ENCODE measurements around the gene LPCAT1. TPM values are rescaled to one million over a fixed set of nuclear protein-coding genes. Genes with fewer than 3 reads are reported as not detected.
A peak's percentile ranks its signal among the peaks of the same experiment; 100 is the strongest.

The LPCAT1 gene
- total RNA-seq, 1 donor from 2014 or later = 41.9 TPM

GRCh38 chr5:1557114-1557873 lies 33.5 kb upstream of the LPCAT1 start:
- Histone ChIP-seq H2AFZ (ENCODE audit: low read depth, low read length) (no peak overlapping the region), H3K36me3 (ENCODE audit: insufficient read depth, low read length) (no peaks in the 10 kb centered on the region), H3K9me3 (ENCODE audit: insufficient read depth, low read depth, low read length) (no peaks in the 10 kb centered on the region), H3K27me3 (ENCODE audit: insufficient read depth, low read length) (peaks cover 30% of the 10 kb centered on the region), H3K27ac (ENCODE audit: low read depth, low read length) (no peak overlapping the region), H3K4me1 (ENCODE audit: insufficient read depth, low read length) (peaks cover 17% of the 10 kb centered on the region), H3K4me3 (ENCODE audit: insufficient read depth, low read depth, low read length) (no peak overlapping the region), H3K4me2 (ENCODE audit: low read length) (no peak overlapping the region), H4K20me1 (ENCODE audit: insufficient read depth, low read length) (no peaks in the 10 kb centered on the region), H3K79me2 (ENCODE audit: insufficient read depth, low read length) (no peaks in the 10 kb centered on the region), H3K9ac (ENCODE audit: low read length) (no peak overlapping the region)
- no peak for FAIRE-seq
- Mint-ChIP-seq H3K9me3 (ENCODE audit: unreplicated experiment) (peaks cover 5% of the 10 kb centered on the region), H3K27ac (ENCODE audit: unreplicated experiment) (peak overlapping the region; percentile 7), H3K4me3 (ENCODE audit: unreplicated experiment) (no peak overlapping the region), H3K36me3 (ENCODE audit: low read depth, unreplicated experiment) (no peaks in the 10 kb centered on the region), H3K4me1 (ENCODE audit: low read depth, unreplicated experiment) (peaks cover 18% of the 10 kb centered on the region), H3K27me3 (ENCODE audit: low read depth, unreplicated experiment) (peaks cover 34% of the 10 kb centered on the region)
- TF ChIP-seq EZH2 (IDR thresholded peaks at IDR 0.05; ENCODE audit: insufficient read depth, low read length) = no peak
- TF ChIP-seq CTCF (IDR thresholded peaks at IDR 0.05; ENCODE audit: insufficient read depth, low read depth, low read length) = no peak
- DNase-seq (ENCODE audit: low read depth) = no peak

DNA sequence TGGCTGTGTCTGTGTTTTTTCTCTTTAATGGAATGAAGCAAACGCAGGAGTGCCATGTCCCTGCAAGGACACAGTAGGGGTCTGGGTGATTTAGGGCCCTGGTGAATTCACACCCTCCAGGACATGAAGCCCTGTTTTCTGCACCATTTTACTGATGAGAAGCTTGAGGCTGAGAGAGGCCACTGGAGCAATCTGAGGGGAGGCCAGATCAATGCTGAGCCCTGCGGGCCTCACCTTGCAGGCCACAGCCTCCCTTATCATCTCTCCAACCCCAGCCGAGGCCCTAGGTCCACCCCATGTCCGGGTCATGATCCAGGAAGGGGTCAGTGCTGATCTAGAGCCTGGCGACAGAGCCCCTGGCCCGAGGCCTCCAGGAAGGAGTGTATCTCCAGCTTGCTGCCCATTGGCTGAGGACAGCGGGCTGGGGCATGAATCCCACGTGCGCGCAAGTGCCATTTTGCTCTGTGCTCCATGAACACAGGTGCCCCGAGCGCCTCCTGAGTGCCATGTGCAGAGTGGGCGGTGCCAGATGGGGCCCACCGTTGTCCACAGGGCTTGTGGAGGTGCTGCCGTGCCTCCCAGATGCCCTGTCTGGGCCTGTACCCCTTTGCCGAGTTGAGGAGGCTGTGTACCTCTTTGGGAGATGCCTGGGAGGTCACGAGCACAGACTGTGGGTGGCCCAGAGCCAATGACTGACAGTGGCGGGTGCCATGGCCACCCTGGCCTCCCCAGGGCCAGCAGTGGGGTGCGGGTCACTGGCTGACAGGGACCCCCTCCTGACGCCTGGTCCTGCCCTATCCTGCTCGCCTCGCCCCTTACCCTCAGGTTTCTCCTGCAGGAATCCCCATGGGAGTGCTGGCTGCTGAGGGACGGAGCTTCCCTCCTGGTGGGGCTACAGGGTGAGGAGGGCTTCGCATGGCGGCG lies 32.3 kb upstream of the LPCAT1 start:
- Mint-ChIP-seq H3K36me3 (ENCODE audit: low read depth, unreplicated experiment) (no peaks in the 10 kb centered on the region), H3K9me3 (ENCODE audit: unreplicated experiment) (peaks cover 5% of the 10 kb centered on the region), H3K4me3 (ENCODE audit: unreplicated experiment) (no peak overlapping the region), H3K27me3 (ENCODE audit: low read depth, unreplicated experiment) (peaks cover 44% of the 10 kb centered on the region), H3K4me1 (ENCODE audit: low read depth, unreplicated experiment) (peaks cover 18% of the 10 kb centered on the region), H3K27ac (ENCODE audit: unreplicated experiment) (no peak overlapping the region)
- Histone ChIP-seq H3K9ac (ENCODE audit: low read length) (no peak overlapping the region), H3K79me2 (ENCODE audit: insufficient read depth, low read length) (no peaks in the 10 kb centered on the region), H3K27me3 (ENCODE audit: insufficient read depth, low read length) (peaks cover 38% of the 10 kb centered on the region), H3K27ac (ENCODE audit: low read depth, low read length) (no peak overlapping the region), H4K20me1 (ENCODE audit: insufficient read depth, low read length) (no peaks in the 10 kb centered on the region), H2AFZ (ENCODE audit: low read depth, low read length) (no peak overlapping the region), H3K9me3 (ENCODE audit: insufficient read depth, low read depth, low read length) (no peaks in the 10 kb centered on the region), H3K4me1 (ENCODE audit: insufficient read depth, low read length) (peaks cover 20% of the 10 kb centered on the region), H3K4me2 (ENCODE audit: low read length) (peak overlapping the region; percentile 43), H3K36me3 (ENCODE audit: insufficient read depth, low read length) (no peaks in the 10 kb centered on the region), H3K4me3 (ENCODE audit: insufficient read depth, low read depth, low read length) (no peak overlapping the region)
- DNase-seq (ENCODE audit: low read depth) (no peak), FAIRE-seq (no peak)
- TF ChIP-seq CTCF (IDR thresholded peaks at IDR 0.05; ENCODE audit: insufficient read depth, low read depth, low read length) (no peak), EZH2 (IDR thresholded peaks at IDR 0.05; ENCODE audit: insufficient read depth, low read length) (no peak)
